NCI-H1417 treated with DMSO at 0.1 percent for 48 hours (cell line): ENCODE results near the gene EPHA3.

Source experiments
- DNase-seq: peaks from one replicate; lab custom pipeline; 2025; lab: John Stamatoyannopoulos, UW

Gene EPHA3

GRCh38 chr3:89145995-89146394 is 38.6 kb downstream of the EPHA3 start:
- no peak for DNase-seq

GRCh38 chr3:89154416-89154815 is 47.0 kb downstream of the EPHA3 start:
- DNase-seq = no peak

- no peak for DNase-seq
Observed at GRCh38 chr3:89155811-89156210, 48.4 kb downstream of the EPHA3 start.

GRCh38 chr3:89157575-89157974 is 50.2 kb downstream of the EPHA3 start:
- no peak for DNase-seq

GRCh38 chr3:89159605-89160004 is 52.2 kb downstream of the EPHA3 start:
- DNase-seq = no peak

- DNase-seq = no peak
Observed at GRCh38 chr3:89164774-89165173, 57.4 kb downstream of the EPHA3 start.

GRCh38 chr3:89165636-89166263 is 58.3 kb downstream of the EPHA3 start:
- no peak for DNase-seq

GRCh38 chr3:89171687-89172545 is 64.5 kb downstream of the EPHA3 start:
- DNase-seq = no peak

- no peak for DNase-seq
Observed at GRCh38 chr3:89173546-89173945, 66.1 kb downstream of the EPHA3 start.

GRCh38 chr3:89179355-89180001 is 72.1 kb downstream of the EPHA3 start:
- DNase-seq = no peak

GRCh38 chr3:89180334-89180733 is 72.9 kb downstream of the EPHA3 start:
- DNase-seq = no peak

- DNase-seq = no peak
Observed at GRCh38 chr3:89182056-89182455, 74.6 kb downstream of the EPHA3 start.

GRCh38 chr3:89184151-89184995 is 77.0 kb downstream of the EPHA3 start:
- DNase-seq = no peak

- DNase-seq = no peak
Observed at GRCh38 chr3:89186456-89186855, 79.0 kb downstream of the EPHA3 start.

- DNase-seq = no peak
Observed at GRCh38 chr3:89198591-89198990, 91.2 kb downstream of the EPHA3 start.

- no peak for DNase-seq
Observed at GRCh38 chr3:89212619-89213018, 105.2 kb downstream of the EPHA3 start.

GRCh38 chr3:89216016-89216739 is 108.8 kb downstream of the EPHA3 start:
- no peak for DNase-seq

GRCh38 chr3:89217148-89217685 is 109.8 kb downstream of the EPHA3 start:
- no peak for DNase-seq

- no peak for DNase-seq
Observed at GRCh38 chr3:89221924-89222323, 114.5 kb downstream of the EPHA3 start.

GRCh38 chr3:89223188-89223587 is 115.8 kb downstream of the EPHA3 start:
- peak; percentile 88 for DNase-seq

GRCh38 chr3:89227218-89227617 is 119.8 kb downstream of the EPHA3 start:
- no peak for DNase-seq
